ENCODE data around the gene TOM1L2.
A peak's percentile ranks its signal among the peaks of the same experiment; 100 is the strongest.
"Not testable (repeated sequence)": the region's sequence is repeated elsewhere in the genome, so short reads cannot be mapped to it uniquely, and the experiment has no call there.

The TOM1L2 gene

GRCh38 chr17:17943281-17943984, 28.8 kb downstream of the TOM1L2 start:
- no peak for DNase-seq (ENCODE audit: low spot score)

GRCh38 chr17:17942846-17943245, 29.4 kb downstream of the TOM1L2 start:
- peak; percentile 38 for DNase-seq (ENCODE audit: low spot score)

GRCh38 chr17:17941015-17941414, 31.2 kb downstream of the TOM1L2 start:
- no peak for DNase-seq (ENCODE audit: low spot score)

- DNase-seq (ENCODE audit: low spot score), result no peak
These were observed 31.7 kb downstream of the TOM1L2 start for GRCh38 chr17:17940441-17940911.

GRCh38 chr17:17939941-17940340, 32.3 kb downstream of the TOM1L2 start:
- not testable (repeated sequence) for DNase-seq (ENCODE audit: low spot score)

GRCh38 chr17:17938388-17939107, 33.7 kb downstream of the TOM1L2 start:
- no peak for DNase-seq (ENCODE audit: low spot score)

- DNase-seq (ENCODE audit: low spot score), result no peak
These were observed 34.2 kb downstream of the TOM1L2 start for GRCh38 chr17:17937958-17938357.

GRCh38 chr17:17937201-17937853, 34.9 kb downstream of the TOM1L2 start:
- no peak for DNase-seq (ENCODE audit: low spot score)

GRCh38 chr17:17935321-17936271, 36.6 kb downstream of the TOM1L2 start:
- DNase-seq (ENCODE audit: low spot score), result peak; percentile 87

GRCh38 chr17:17934806-17935205, 37.4 kb downstream of the TOM1L2 start:
- DNase-seq (ENCODE audit: low spot score), result no peak

- no peak for DNase-seq (ENCODE audit: low spot score)
These were observed 38.0 kb downstream of the TOM1L2 start for GRCh38 chr17:17934214-17934613.

- no peak for DNase-seq (ENCODE audit: low spot score)
These were observed 38.4 kb downstream of the TOM1L2 start for GRCh38 chr17:17933775-17934174.

- DNase-seq (ENCODE audit: low spot score), result no peak
These were observed 41.0 kb downstream of the TOM1L2 start for GRCh38 chr17:17931159-17931558.

GRCh38 chr17:17930674-17931073, 41.5 kb downstream of the TOM1L2 start:
- DNase-seq (ENCODE audit: low spot score), result no peak

GRCh38 chr17:17929655-17930380, 42.4 kb downstream of the TOM1L2 start:
- DNase-seq (ENCODE audit: low spot score), result no peak

GRCh38 chr17:17928398-17929287, 43.6 kb downstream of the TOM1L2 start:
- DNase-seq (ENCODE audit: low spot score), result no peak

GRCh38 chr17:17926840-17927449, 45.3 kb downstream of the TOM1L2 start:
- no peak for DNase-seq (ENCODE audit: low spot score)

- no peak for DNase-seq (ENCODE audit: low spot score)
These were observed 46.2 kb downstream of the TOM1L2 start for GRCh38 chr17:17926036-17926435.

- DNase-seq (ENCODE audit: low spot score), result no peak
These were observed 47.3 kb downstream of the TOM1L2 start for GRCh38 chr17:17924857-17925250.
